ENCODE data around the gene ADD1. TPM values are rescaled to one million over a fixed set of nuclear protein-coding genes. Genes with fewer than 3 reads are reported as not detected.
"Not testable (repeated sequence)": the region's sequence is repeated elsewhere in the genome, so short reads cannot be mapped to it uniquely, and the experiment has no call there.

The ADD1 gene
- total and polyA plus RNA-seq, 2 donors (not counting 1 experiment from before 2014, with no cell fraction given): 164 to 171 TPM

- TF ChIP-seq EZH2 (IDR thresholded peaks at IDR 0.05; ENCODE audit: low read length, missing control alignments) (no peak), CTCF (conservative IDR thresholded peaks at IDR 0.05 in 1 of 2, IDR thresholded peaks at IDR 0.05 in 1 of 2; ENCODE audit: low read depth in 1 of 2, low read length in 2 of 2) (no peak)
- H3K36me3 ChIP-seq (ENCODE audit: control insufficient read depth, insufficient read depth, low read length): peaks cover 28% of the 10 kb centered on the region
- DNase-seq (ENCODE audit: low read depth in 2 of 2): no peak
- H3K4me3 ChIP-seq (replicated peaks in 1 of 4; ENCODE audit: control extremely low read depth in 1 of 4, insufficient read depth in 1 of 4, low read depth in 3 of 4, low read length in 4 of 4): no peak overlapping the region
- H2AFZ ChIP-seq (ENCODE audit: low read length): no peak overlapping the region
- no peak overlapping the region for H3K4me2 ChIP-seq (ENCODE audit: extremely low read depth, insufficient read depth, low read length)
- H3K9me3 ChIP-seq (ENCODE audit: control insufficient read depth, insufficient read depth, low read depth, low read length): no peaks in the 10 kb centered on the region
- H3K27me3 ChIP-seq (ENCODE audit: control insufficient read depth, insufficient read depth, low read length): no peaks in the 10 kb centered on the region
- peaks cover 25% of the 10 kb centered on the region for H3K79me2 ChIP-seq (ENCODE audit: control insufficient read depth, insufficient read depth, low read length)
- no peaks in the 10 kb centered on the region for H3K4me1 ChIP-seq (ENCODE audit: control insufficient read depth, extremely low read depth, insufficient read depth, low read length)
- H3K27ac ChIP-seq (ENCODE audit: insufficient read depth, low read length): no peak overlapping the region
- no peaks in the 10 kb centered on the region for H4K20me1 ChIP-seq (ENCODE audit: control insufficient read depth, extremely low read depth, insufficient read depth, low read length)
- H3K9ac ChIP-seq (ENCODE audit: insufficient read depth, low read length): no peak overlapping the region
Observed at GRCh38 chr4:2954358-2955185, 110.9 kb downstream of the ADD1 start.

GRCh38 chr4:2955186-2956044 is 111.8 kb downstream of the ADD1 start:
- H3K36me3 ChIP-seq (ENCODE audit: control insufficient read depth, insufficient read depth, low read length): peaks cover 20% of the 10 kb centered on the region
- H4K20me1 ChIP-seq (ENCODE audit: control insufficient read depth, extremely low read depth, insufficient read depth, low read length); H3K4me3 ChIP-seq (replicated peaks in 1 of 4; ENCODE audit: control extremely low read depth in 1 of 4, insufficient read depth in 1 of 4, low read depth in 3 of 4, low read length in 4 of 4): not testable (repeated sequence)

GRCh38 chr4:2958446-2958845 is 114.8 kb downstream of the ADD1 start:
- Histone ChIP-seq H3K27ac (ENCODE audit: insufficient read depth, low read length) (no peak overlapping the region), H3K9ac (ENCODE audit: insufficient read depth, low read length) (no peak overlapping the region), H4K20me1 (ENCODE audit: control insufficient read depth, extremely low read depth, insufficient read depth, low read length) (no peaks in the 10 kb centered on the region), H3K4me2 (ENCODE audit: extremely low read depth, insufficient read depth, low read length) (no peak overlapping the region), H3K4me1 (ENCODE audit: control insufficient read depth, extremely low read depth, insufficient read depth, low read length) (peaks cover 4% of the 10 kb centered on the region), H3K79me2 (ENCODE audit: control insufficient read depth, insufficient read depth, low read length) (peaks cover 52% of the 10 kb centered on the region), H3K4me3 (replicated peaks in 1 of 4; ENCODE audit: control extremely low read depth in 1 of 4, insufficient read depth in 1 of 4, low read depth in 3 of 4, low read length in 4 of 4) (no peak overlapping the region), H3K27me3 (ENCODE audit: control insufficient read depth, insufficient read depth, low read length) (no peaks in the 10 kb centered on the region), H3K9me3 (ENCODE audit: control insufficient read depth, insufficient read depth, low read depth, low read length) (no peaks in the 10 kb centered on the region), H3K36me3 (ENCODE audit: control insufficient read depth, insufficient read depth, low read length) (peaks cover 14% of the 10 kb centered on the region), H2AFZ (ENCODE audit: low read length) (no peak overlapping the region)
- no peak for TF ChIP-seq CTCF (conservative IDR thresholded peaks at IDR 0.05 in 1 of 2, IDR thresholded peaks at IDR 0.05 in 1 of 2; ENCODE audit: low read depth in 1 of 2, low read length in 2 of 2)
- TF ChIP-seq EZH2 (IDR thresholded peaks at IDR 0.05; ENCODE audit: low read length, missing control alignments): no peak
- DNase-seq (ENCODE audit: low read depth in 2 of 2): peak; percentile 29 to 84

More at GRCh38 chr4:2955186-2956044, 111.8 kb downstream of the ADD1 start:
- H3K27me3 ChIP-seq (ENCODE audit: control insufficient read depth, insufficient read depth, low read length); H2AFZ ChIP-seq (ENCODE audit: low read length); H3K4me2 ChIP-seq (ENCODE audit: extremely low read depth, insufficient read depth, low read length); H3K4me1 ChIP-seq (ENCODE audit: control insufficient read depth, extremely low read depth, insufficient read depth, low read length); H3K27ac ChIP-seq (ENCODE audit: insufficient read depth, low read length); H3K9me3 ChIP-seq (ENCODE audit: control insufficient read depth, insufficient read depth, low read depth, low read length); DNase-seq (ENCODE audit: low read depth in 2 of 2); H3K9ac ChIP-seq (ENCODE audit: insufficient read depth, low read length): not testable (repeated sequence)
- H3K79me2 ChIP-seq (ENCODE audit: control insufficient read depth, insufficient read depth, low read length): peaks cover 32% of the 10 kb centered on the region

GRCh38 chr4:2960450-2960849 is 116.8 kb downstream of the ADD1 start:
- H3K4me2 ChIP-seq (ENCODE audit: extremely low read depth, insufficient read depth, low read length); H3K4me3 ChIP-seq (replicated peaks in 1 of 4; ENCODE audit: control extremely low read depth in 1 of 4, insufficient read depth in 1 of 4, low read depth in 3 of 4, low read length in 4 of 4); H4K20me1 ChIP-seq (ENCODE audit: control insufficient read depth, extremely low read depth, insufficient read depth, low read length); H3K27ac ChIP-seq (ENCODE audit: insufficient read depth, low read length); DNase-seq (ENCODE audit: low read depth in 2 of 2); H3K9ac ChIP-seq (ENCODE audit: insufficient read depth, low read length); H3K27me3 ChIP-seq (ENCODE audit: control insufficient read depth, insufficient read depth, low read length); H3K4me1 ChIP-seq (ENCODE audit: control insufficient read depth, extremely low read depth, insufficient read depth, low read length); H3K9me3 ChIP-seq (ENCODE audit: control insufficient read depth, insufficient read depth, low read depth, low read length); H2AFZ ChIP-seq (ENCODE audit: low read length): not testable (repeated sequence)
- H3K36me3 ChIP-seq (ENCODE audit: control insufficient read depth, insufficient read depth, low read length): peaks cover 14% of the 10 kb centered on the region
- H3K79me2 ChIP-seq (ENCODE audit: control insufficient read depth, insufficient read depth, low read length): peaks cover 53% of the 10 kb centered on the region

Measured in fibroblast of lung (primary cell).